ENCODE results near the gene ASTL. TPM values are rescaled to one million over a fixed set of nuclear protein-coding genes. Genes with fewer than 3 reads are reported as not detected.
"Not testable (repeated sequence)": the region's sequence is repeated elsewhere in the genome, so short reads cannot be mapped to it uniquely, and the experiment has no call there.

ASTL gene
- total RNA-seq, 4 donors from 2014 or later: not detected

- H3K9me3 ChIP-seq: peaks cover 0 to under 1% of the 10 kb centered on the region in 2 donors
These were observed 26.3 kb upstream of the ASTL start for GRCh38 chr2:96164459-96165184.

GRCh38 chr2:96163768-96164429, 25.6 kb upstream of the ASTL start:
- Histone ChIP-seq H3K27ac (no peak overlapping the region), H3K27me3 (no peaks in the 10 kb centered on the region), H3K4me1 (no peaks in the 10 kb centered on the region), H3K36me3 (no peaks in the 10 kb centered on the region), H3K4me3 (no peak overlapping the region), H3K9me3 (no peaks in the 10 kb centered on the region)
- intact Hi-C loops (cut with DNase I; ENCODE audit: low total_unique reads): no loop called here
- TF ChIP-seq CTCF (IDR thresholded peaks at IDR 0.05): no peak
- TF ChIP-seq POLR2A (IDR thresholded peaks at IDR 0.05): no peak
- DNase-seq: no peak

More at GRCh38 chr2:96164459-96165184, 26.3 kb upstream of the ASTL start:
- H3K4me1 ChIP-seq: no peaks in the 10 kb centered on the region
- H3K4me3 ChIP-seq: no peak overlapping the region
- H3K27me3 ChIP-seq: no peaks in the 10 kb centered on the region
- H3K27ac ChIP-seq: no peak overlapping the region
- no peak for DNase-seq
- TF ChIP-seq CTCF (IDR thresholded peaks at IDR 0.05) (no peak), POLR2A (IDR thresholded peaks at IDR 0.05) (no peak)
- intact Hi-C loops (cut with DNase I; ENCODE audit: low total_unique reads): no loop called here
- H3K36me3 ChIP-seq: no peaks in the 10 kb centered on the region

- H3K4me3 ChIP-seq: no peak overlapping the region
- no peaks in the 10 kb centered on the region for H3K9me3 ChIP-seq
- H3K27ac ChIP-seq: no peak overlapping the region
- H3K4me1 ChIP-seq: no peaks in the 10 kb centered on the region
- intact Hi-C loops (cut with DNase I; ENCODE audit: low total_unique reads): no loop called here
- TF ChIP-seq POLR2A (IDR thresholded peaks at IDR 0.05): no peak
- no peak for TF ChIP-seq CTCF (IDR thresholded peaks at IDR 0.05)
- no peaks in the 10 kb centered on the region for H3K27me3 ChIP-seq
- no peaks in the 10 kb centered on the region for H3K36me3 ChIP-seq
- DNase-seq: no peak
These were observed 25.1 kb upstream of the ASTL start for GRCh38 chr2:96163415-96163767.

- TF ChIP-seq CTCF (IDR thresholded peaks at IDR 0.05): no peak
- TF ChIP-seq POLR2A (IDR thresholded peaks at IDR 0.05): no peak
- Histone ChIP-seq H3K4me1 (no peaks in the 10 kb centered on the region), H3K9me3 (no peaks in the 10 kb centered on the region), H3K27ac (no peak overlapping the region), H3K36me3 (no peaks in the 10 kb centered on the region), H3K27me3 (no peaks in the 10 kb centered on the region), H3K4me3 (no peak overlapping the region)
- intact Hi-C loops (cut with DNase I; ENCODE audit: low total_unique reads): no loop called here
- DNase-seq: no peak
These were observed 23.6 kb upstream of the ASTL start for GRCh38 chr2:96161898-96162297.

- H3K27me3 ChIP-seq; DNase-seq; H3K27ac ChIP-seq; H3K4me3 ChIP-seq; H3K4me1 ChIP-seq; H3K9me3 ChIP-seq; intact Hi-C loops (cut with DNase I; ENCODE audit: low total_unique reads); H3K36me3 ChIP-seq: not testable (repeated sequence)
These were observed 22.1 kb upstream of the ASTL start for GRCh38 chr2:96160366-96160765.

Measured in uterus (tissue), 4 donors.